GM19467 (cell line): Measurements from ENCODE around the gene ZNF862.
"Not testable (repeated sequence)": the region's sequence is repeated elsewhere in the genome, so short reads cannot be mapped to it uniquely, and the experiment has no call there.

Experiments used
- ATAC-seq: cut with Tn5 transposase; IDR thresholded peaks from one replicate; pipeline ENCODE4 v1.9.1; 2021; ENCODE audit warnings: mild to moderate bottlenecking, moderate library complexity; ENCODE audit not compliant: unreplicated experiment

ZNF862 gene

DNA sequence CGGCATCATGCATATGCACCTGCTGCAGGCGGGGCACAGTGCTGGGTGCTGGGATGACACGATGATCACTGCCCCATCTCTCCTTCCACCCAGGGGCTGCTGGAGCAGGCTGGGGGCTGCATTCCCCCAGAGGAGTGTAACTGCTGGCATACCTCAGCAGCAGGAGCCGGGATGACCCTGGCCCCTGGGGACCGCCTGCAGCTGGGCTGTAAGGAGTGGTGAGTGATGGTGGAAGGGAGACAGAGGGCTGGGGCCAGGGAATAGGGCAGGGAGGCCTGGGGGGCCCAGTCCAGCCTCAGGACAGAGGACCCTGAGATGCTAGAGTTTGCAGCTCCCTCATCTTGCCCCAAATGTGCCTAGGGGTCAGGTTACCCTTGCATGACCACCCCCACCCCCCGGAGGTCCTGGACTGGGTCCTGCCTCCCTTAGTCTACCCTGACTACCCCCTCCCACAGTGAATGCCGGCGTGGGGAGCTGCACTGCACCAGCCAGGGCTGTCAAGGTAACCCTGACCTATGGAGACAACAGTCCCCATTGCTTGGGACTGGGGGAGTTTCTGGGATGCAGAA lies 14.5 kb upstream of the ZNF862 start:
- no peak for ATAC-seq

GRCh38 chr7:149824301-149824741 lies 13.9 kb upstream of the ZNF862 start:
- no peak for ATAC-seq

DNA sequence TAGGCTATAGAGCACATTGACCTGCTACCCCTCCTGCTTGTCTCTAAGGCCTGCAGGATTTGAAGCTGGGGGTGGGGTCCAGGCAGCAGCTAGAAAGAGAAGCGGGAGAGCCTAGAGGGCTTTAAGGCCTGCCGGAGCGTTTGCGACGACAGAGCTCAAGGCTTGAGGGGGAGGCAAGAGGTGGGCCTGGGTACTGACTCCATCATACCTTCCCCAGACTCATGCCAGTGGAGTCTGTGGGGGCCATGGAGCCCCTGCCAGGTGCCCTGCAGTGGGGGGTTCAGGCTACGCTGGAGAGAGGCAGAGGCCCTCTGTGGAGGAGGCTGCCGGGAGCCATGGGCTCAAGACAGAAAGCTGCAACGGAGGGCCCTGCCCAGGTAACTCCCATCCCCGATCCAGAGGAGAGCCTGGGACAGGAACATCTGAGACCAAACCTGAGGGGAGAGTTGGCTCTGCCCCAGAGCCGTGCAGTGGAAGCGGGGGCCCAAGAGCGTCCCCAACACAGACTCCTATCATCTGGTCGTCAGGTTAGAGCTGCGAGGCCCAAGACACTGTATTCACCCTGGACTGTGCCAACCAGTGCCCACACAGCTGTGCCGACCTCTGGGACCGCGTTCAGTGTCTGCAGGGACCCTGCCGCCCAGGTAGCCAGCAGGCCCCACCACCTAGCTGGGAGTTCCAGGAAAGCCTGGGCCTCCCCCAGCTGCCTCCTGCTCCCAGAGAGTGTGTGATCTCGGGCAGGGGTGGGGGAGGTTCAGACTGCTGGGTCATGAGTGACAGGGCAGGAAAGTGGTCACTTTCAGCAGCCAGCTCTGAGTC lies 13.2 kb upstream of the ZNF862 start:
- ATAC-seq: no peak

DNA sequence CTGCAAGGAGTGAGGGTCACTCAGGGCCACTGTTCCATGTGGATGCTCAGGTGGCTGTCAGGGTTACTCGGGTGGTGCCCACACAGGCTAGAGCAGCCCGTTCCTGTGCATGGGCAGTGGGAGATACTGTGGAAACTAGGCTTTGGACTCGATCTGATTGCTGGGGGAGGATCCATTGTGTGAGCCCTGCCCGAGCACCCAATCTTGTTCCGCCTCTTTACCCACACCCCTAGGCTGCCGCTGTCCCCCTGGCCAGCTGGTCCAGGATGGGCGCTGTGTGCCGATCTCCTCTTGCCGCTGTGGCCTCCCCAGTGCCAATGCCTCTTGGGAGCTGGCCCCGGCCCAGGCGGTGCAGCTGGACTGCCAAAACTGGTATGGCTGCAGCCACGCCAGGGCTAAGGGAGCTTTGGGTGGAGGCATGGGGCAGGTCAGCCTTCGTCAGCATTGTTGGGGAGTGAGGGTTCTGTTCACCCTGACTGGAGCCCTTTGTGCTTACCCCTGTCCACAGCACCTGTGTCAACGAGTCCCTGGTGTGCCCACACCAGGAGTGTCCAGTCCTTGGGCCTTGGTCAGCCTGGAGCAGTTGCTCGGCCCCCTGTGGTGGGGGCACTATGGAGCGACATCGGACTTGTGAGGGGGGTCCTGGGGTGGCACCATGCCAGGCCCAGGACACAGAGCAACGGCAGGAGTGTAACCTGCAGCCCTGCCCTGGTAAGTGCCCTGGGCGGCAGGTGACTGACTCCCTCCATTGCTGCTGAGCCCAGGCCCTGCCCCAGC lies 12.4 kb upstream of the ZNF862 start:
- ATAC-seq: no peak

- no peak for ATAC-seq
These were observed 11.7 kb upstream of the ZNF862 start for GRCh38 chr7:149826344-149827088.

DNA sequence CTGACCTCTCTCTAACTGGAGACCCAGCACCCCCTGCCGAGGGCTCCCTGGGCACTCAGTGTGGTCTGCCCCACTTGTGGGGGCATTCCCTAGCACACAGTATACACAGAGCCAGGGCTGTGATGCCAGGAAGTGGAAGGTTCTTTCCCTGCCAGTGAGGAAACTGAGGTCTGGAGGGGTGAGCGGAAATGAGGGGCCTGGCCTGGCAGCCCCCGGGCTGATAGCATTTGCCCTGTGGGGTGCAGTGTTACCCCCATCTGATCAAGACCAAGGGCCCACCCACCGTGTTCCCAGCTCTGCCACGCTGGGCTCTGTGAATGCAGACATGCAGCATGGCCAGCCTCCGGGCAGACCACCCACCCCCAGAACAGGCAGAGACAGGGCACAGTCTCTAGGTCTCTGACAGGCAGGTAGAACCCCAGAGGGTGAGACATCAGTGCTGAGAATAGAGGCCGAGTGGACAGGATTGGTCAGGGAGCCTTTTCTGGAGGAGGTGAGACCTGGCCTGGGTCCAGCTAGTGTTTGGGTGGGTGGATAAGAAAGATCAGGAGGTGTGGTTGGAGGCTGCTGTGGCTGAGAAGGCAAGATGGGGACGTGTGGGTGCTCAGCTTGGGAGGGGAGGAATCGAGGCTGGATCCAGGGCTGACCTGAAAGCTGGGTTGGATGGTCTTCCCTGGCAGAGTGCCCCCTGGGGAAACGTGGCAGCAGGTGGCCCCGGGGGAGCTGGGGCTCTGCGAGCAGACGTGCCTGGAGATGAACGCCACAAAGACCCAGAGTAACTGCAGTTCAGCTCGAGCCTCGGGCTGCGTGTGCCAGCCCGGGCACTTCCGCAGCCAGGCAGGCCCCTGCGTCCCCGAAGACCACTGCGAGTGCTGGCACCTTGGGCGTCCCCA lies 10.8 kb upstream of the ZNF862 start:
- ATAC-seq: no peak

DNA sequence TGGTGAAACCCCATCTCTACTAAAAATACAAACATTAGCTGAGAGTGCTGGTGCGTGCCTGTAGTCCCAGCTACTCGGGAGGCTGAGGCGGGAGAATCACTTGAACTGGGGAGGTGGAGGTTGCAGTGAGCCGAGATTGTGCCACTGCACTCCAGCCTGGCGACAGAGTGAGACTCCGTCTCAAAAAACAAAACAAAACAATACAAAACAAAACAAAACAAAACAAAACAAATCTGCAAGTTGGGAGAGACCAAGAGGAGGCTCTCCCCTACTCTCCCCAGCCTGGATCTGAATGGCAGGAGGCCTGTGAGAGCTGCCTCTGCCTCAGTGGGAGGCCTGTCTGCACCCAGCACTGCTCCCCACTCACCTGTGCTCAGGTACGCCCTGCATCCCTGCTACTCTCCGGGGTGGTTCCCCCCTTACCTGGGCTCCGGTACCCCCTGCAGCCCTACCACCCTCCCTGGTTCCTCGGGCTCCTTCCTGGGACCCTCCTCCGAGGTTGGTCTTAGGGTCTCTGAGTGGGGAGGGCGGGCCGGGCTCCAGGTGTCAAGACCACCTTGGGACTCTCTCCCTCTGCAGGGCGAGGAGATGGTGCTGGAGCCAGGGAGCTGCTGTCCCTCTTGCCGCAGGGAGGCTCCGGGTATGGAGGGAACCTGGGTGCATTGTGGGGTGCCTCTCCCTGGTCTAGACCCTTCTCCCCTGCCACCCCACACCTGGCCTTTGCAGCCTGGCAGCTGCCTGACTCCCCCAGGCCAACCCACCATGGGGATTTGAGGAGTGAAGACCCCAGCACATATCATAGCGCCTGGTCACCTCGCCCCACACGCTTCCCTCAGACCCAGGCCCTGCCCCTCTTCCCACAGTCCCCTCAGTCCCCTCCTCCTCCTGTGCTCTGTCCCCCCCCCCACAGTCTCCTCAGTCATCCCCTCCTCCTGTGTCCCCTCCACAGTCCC lies 9.5 kb upstream of the ZNF862 start:
- ATAC-seq: no peak

- not testable (repeated sequence) for ATAC-seq
These were observed 7.6 kb upstream of the ZNF862 start for GRCh38 chr7:149830527-149830926.

GRCh38 chr7:149830997-149831740 lies 7.0 kb upstream of the ZNF862 start:
- ATAC-seq: no peak

- ATAC-seq: no peak
These were observed 6.4 kb upstream of the ZNF862 start for GRCh38 chr7:149831741-149832219.

DNA sequence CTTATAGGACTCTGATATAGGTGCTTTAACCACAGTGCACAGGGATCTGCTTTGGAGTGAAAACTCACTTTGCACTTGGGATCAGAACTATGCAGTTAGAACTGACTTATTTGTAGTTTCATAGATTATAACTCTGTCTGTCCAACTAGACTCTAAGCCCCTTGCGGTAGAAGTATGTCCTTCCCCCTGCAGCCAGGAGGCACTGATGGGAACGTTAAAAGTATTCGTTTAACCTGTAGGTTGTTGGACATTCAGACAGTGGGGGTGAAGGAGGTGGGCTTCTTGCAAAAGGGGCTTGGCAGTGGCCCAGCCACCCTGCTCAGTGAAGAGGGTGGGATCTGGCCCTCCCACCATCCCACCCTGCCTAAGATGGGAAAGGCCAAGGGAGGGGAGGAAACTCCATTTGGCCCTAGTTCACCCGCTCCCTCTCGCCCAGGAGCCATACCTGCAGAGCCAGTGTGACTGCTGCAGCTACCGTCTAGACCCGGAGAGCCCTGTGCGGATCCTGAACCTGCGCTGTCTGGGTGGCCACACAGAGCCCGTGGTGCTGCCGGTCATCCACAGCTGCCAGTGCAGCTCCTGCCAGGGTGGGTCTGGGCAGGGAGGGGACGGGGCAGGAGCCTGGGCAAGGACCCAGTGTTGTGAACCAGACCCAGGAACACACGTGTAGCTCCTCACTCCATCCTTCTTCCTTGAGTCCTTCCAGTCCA lies 5.7 kb upstream of the ZNF862 start:
- ATAC-seq: no peak

GRCh38 chr7:149833495-149834130 lies 4.6 kb upstream of the ZNF862 start:
- no peak for ATAC-seq

- ATAC-seq: no peak
These were observed 3.6 kb upstream of the ZNF862 start for GRCh38 chr7:149834601-149835000.

- ATAC-seq: no peak
These were observed 1.7 kb upstream of the ZNF862 start for GRCh38 chr7:149836434-149836833.

- no peak for ATAC-seq
These were observed 481 bp upstream of the ZNF862 start for GRCh38 chr7:149837564-149838223.

DNA sequence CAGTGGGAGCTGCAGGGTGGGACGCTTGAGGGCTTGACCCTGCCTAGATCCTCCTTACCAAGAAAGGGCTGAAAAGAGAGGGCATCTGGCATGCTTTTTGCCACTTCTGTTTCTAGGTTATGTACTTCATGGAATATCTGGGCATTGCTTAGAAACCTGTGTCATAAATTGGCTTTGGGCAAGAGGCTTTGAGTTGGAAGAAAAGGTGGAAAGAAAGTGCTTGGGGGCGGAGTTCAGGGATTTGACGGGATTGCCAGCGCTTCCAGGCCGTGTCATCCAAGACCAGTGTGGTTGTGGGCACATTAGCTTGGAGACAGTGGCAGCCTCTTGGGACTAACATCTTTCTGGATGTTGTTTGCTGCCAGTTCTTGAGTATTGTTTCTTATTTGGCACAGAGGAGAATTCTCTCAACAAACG lies 825 bp downstream of the ZNF862 start:
- no peak for ATAC-seq
